GM21529 (cell line): ENCODE data around the gene CHP1.
A peak's percentile ranks its signal among the peaks of the same experiment; 100 is the strongest.
"Not testable (repeated sequence)": the region's sequence is repeated elsewhere in the genome, so short reads cannot be mapped to it uniquely, and the experiment has no call there.

ENCODE experiments used
- ATAC-seq: cut with Tn5 transposase; IDR thresholded peaks from one replicate; pipeline ENCODE4 v1.9.1; 2021; ENCODE audit not compliant: unreplicated experiment

CHP1 gene

GRCh38 chr15:41230650-41231421 is at the start of gene CHP1, which contains the start of gene EXD1:
Gene CHP1 (plus strand): TSS chr15:41231268. CDS start chr15:41231383, 115 bp downstream.
Gene EXD1 (minus strand): TSS chr15:41230757. CDS start chr15:41226575, 4,182 bp downstream.
- ATAC-seq, result peak; percentile 99

- no peak for ATAC-seq
Observed at GRCh38 chr15:41182266-41182665, 48.8 kb upstream of the CHP1 start.

GRCh38 chr15:41183581-41183980 is 47.5 kb upstream of the CHP1 start:
- no peak for ATAC-seq

- no peak for ATAC-seq
Observed at GRCh38 chr15:41194444-41194843, 36.6 kb upstream of the CHP1 start.

- ATAC-seq, result no peak
Observed at GRCh38 chr15:41199470-41199869, 31.6 kb upstream of the CHP1 start.

GRCh38 chr15:41203395-41203794 is 27.7 kb upstream of the CHP1 start:
- no peak for ATAC-seq

- ATAC-seq, result no peak
Observed at GRCh38 chr15:41205315-41205714, 25.8 kb upstream of the CHP1 start.

GRCh38 chr15:41207687-41208448 is 23.2 kb upstream of the CHP1 start:
- ATAC-seq, result no peak

- no peak for ATAC-seq
Observed at GRCh38 chr15:41215708-41216107, 15.4 kb upstream of the CHP1 start.

GRCh38 chr15:41218851-41219250 is 12.2 kb upstream of the CHP1 start:
- ATAC-seq, result no peak

- ATAC-seq, result no peak
Observed at GRCh38 chr15:41219381-41219780, 11.7 kb upstream of the CHP1 start.

- no peak for ATAC-seq
Observed at GRCh38 chr15:41230345-41230649, 771 bp upstream of the CHP1 start.

- ATAC-seq, result peak; percentile 40
Observed at GRCh38 chr15:41231422-41232226, 556 bp downstream of the CHP1 start.

GRCh38 chr15:41233367-41233771 is 2.3 kb downstream of the CHP1 start:
- ATAC-seq, result no peak

GRCh38 chr15:41235228-41235627 is 4.2 kb downstream of the CHP1 start:
- not testable (repeated sequence) for ATAC-seq

GRCh38 chr15:41235929-41236328 is 4.9 kb downstream of the CHP1 start:
- ATAC-seq, result no peak

GRCh38 chr15:41238100-41238499 is 7.0 kb downstream of the CHP1 start:
- ATAC-seq, result no peak

GRCh38 chr15:41241221-41241964 is 10.3 kb downstream of the CHP1 start:
- ATAC-seq, result no peak

- not testable (repeated sequence) for ATAC-seq
Observed at GRCh38 chr15:41250745-41251144, 19.7 kb downstream of the CHP1 start.

- no peak for ATAC-seq
Observed at GRCh38 chr15:41251411-41251810, 20.3 kb downstream of the CHP1 start.

GRCh38 chr15:41254560-41254959 is 23.5 kb downstream of the CHP1 start:
- ATAC-seq, result no peak
